DND-41 (cell line): ENCODE results near the gene DYNLT2B.
A peak's percentile ranks its signal among the peaks of the same experiment; 100 is the strongest.
"Not testable (repeated sequence)": the region's sequence is repeated elsewhere in the genome, so short reads cannot be mapped to it uniquely, and the experiment has no call there.

Experiments
- ATAC-seq: fragments of 200-7000 bp; cut with Tn5 transposase; 3 replicates; pipeline ENCODE4 v1.9.1; 2021; ENCODE audit warnings: low read depth; ENCODE audit not compliant: insufficient read depth
- DNase-seq: peaks from one replicate; pipeline ENCODE4 v3.0.0-alpha.2; 2020
- H2AFZ ChIP-seq: 2 replicates; pipeline ENCODE4 v1.6.0; 2012; ENCODE audit warnings: low read depth, low read length
- H3K27ac ChIP-seq: 2 replicates; pipeline ENCODE4 v1.5.1; 2012; ENCODE audit warnings: low read length, inconsistent platforms
- H3K27me3 ChIP-seq: fragments of 200-600 bp; sonication (generic); 2 replicates; pipeline ENCODE4 v1.6.0; 2012; ENCODE audit warnings: low read length, mild to moderate bottlenecking, inconsistent platforms; ENCODE audit not compliant: insufficient read depth, poor library complexity
- H3K36me3 ChIP-seq: 2 replicates; pipeline ENCODE4 v1.5.1; 2012; ENCODE audit warnings: low read length, inconsistent platforms; ENCODE audit not compliant: insufficient read depth
- H3K4me1 ChIP-seq: 2 replicates; pipeline ENCODE4 v1.5.1; 2012; ENCODE audit warnings: mild to moderate bottlenecking, low read length; ENCODE audit not compliant: insufficient read depth
- H3K4me2 ChIP-seq: 2 replicates; pipeline ENCODE4 v1.6.0; 2012; ENCODE audit warnings: mild to moderate bottlenecking, moderate library complexity, low read length, inconsistent platforms; ENCODE audit not compliant: insufficient read depth
- H3K4me3 ChIP-seq, 2 experiments: fragments of 200-600 bp in 1 of 2; shearing (Covaris generic) in 1 of 2; 2 replicates each; pipeline ENCODE4 v1.5.1; 2012 to 2016; ENCODE audit warnings: inconsistent platforms in 2 of 2, low read length in 2 of 2, mild to moderate bottlenecking in 2 of 2, low read depth in 1 of 2, moderate library complexity in 1 of 2
- H3K79me2 ChIP-seq: 2 replicates; pipeline ENCODE4 v1.6.0; 2012; ENCODE audit warnings: low read length, inconsistent platforms; ENCODE audit not compliant: insufficient read depth
- H3K9ac ChIP-seq: 2 replicates; pipeline ENCODE4 v1.6.0; 2012; ENCODE audit warnings: low read depth, mild to moderate bottlenecking, inconsistent platforms, low read length, moderate library complexity
- H3K9me3 ChIP-seq: 2 replicates; pipeline ENCODE4 v1.5.1; 2012; ENCODE audit warnings: low read length, moderate library complexity, mild to moderate bottlenecking, inconsistent platforms; ENCODE audit not compliant: insufficient read depth, severe bottlenecking
- H4K20me1 ChIP-seq: 2 replicates; pipeline ENCODE4 v1.6.0; 2012; ENCODE audit warnings: low read length; ENCODE audit not compliant: insufficient read depth
- CTCF ChIP-seq: IDR thresholded peaks from 2 replicates; pipeline ENCODE4 v1.5.1; 2012; ENCODE audit warnings: borderline replicate concordance, low read length, moderate library complexity, mild to moderate bottlenecking; ENCODE audit not compliant: poor library complexity, severe bottlenecking; ENCODE audit errors: extremely low read depth
- EZH2 ChIP-seq: IDR thresholded peaks from 3 replicates; pipeline ENCODE4 v1.6.1; 2012; ENCODE audit warnings: borderline replicate concordance, low read depth, mild to moderate bottlenecking, moderate library complexity, low read length, inconsistent platforms; ENCODE audit not compliant: severe bottlenecking

The DYNLT2B gene

DNA sequence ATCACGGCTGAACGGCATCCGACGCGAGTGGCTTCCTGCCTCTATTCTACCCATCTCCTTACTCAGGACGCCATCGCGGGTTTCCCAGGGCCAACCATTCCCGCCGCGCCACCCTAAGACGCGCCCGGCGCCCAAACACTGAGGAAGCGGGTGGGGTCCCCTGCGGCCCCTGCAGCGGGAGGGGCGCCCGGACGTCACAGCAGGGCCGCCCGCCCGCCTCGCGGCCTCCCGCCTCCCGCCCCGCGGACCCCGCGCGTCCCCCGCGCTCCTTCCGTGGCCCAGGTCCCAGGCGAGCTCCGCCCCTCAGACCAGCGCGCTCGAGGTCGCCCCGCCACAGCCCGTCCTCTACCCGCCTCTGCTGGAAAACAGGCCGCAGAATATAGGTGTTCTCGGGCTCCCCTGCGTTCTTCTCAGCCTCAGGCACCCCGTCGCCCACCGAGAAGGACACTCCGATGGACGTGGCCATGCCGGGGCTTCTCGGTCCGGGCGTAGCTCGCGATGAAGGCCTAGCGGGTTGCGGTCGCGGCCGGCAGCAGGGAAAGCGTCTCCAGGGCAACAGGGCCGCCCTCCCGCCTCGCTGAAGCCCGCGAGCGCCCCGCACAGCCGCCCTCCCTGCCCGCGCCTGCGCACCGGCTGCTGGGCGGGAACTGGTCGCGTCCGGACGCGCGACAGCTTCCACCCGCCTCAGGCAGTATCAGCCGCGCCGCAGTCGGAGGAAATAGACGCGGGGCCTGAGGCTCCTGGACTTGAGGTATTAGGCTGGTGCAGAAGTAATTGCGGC is at the start of gene DYNLT2B:
Gene DYNLT2B (minus strand): TSS at position 554 of the 781 bp plus-strand sequence. CDS start 88 bp downstream, at position 466.
- peak; percentile 31 for TF ChIP-seq CTCF
- TF ChIP-seq EZH2, result no peak
- Histone ChIP-seq H3K27me3 (no peaks in the 10 kb centered on the region), H3K9me3 (no peaks in the 10 kb centered on the region), H3K4me3 (peak within 1 kb of the TSS; percentile 36 to 87), H3K79me2 (peaks cover 21% of the 10 kb centered on the region), H3K9ac (peak within 1 kb of the TSS; percentile 84), H4K20me1 (no peaks in the 10 kb centered on the region), H3K27ac (peak within 1 kb of the TSS; percentile 84), H3K4me1 (peaks cover 22% of the 10 kb centered on the region), H3K4me2 (peak within 1 kb of the TSS; percentile 71), H2AFZ (peak within 1 kb of the TSS; percentile 85), H3K36me3 (peaks cover 10% of the 10 kb centered on the region)
- ATAC-seq (peak; percentile 89), DNase-seq (peak; percentile 89)

- Histone ChIP-seq H2AFZ (no peak overlapping the region), H3K9me3 (no peaks in the 10 kb centered on the region), H3K79me2 (no peaks in the 10 kb centered on the region), H3K9ac (no peak overlapping the region), H3K4me1 (no peaks in the 10 kb centered on the region), H3K4me2 (no peak overlapping the region), H3K27ac (no peak overlapping the region), H4K20me1 (no peaks in the 10 kb centered on the region; the same call in 1 of the 2 replicates), H3K4me3 (no peak overlapping the region), H3K27me3 (no peaks in the 10 kb centered on the region), H3K36me3 (peaks cover 80% of the 10 kb centered on the region)
- DNase-seq (no peak), ATAC-seq (no peak)
- no peak for TF ChIP-seq CTCF
- TF ChIP-seq EZH2, result no peak
Observed at GRCh38 chr3:196365736-196366135, 47.7 kb upstream of the DYNLT2B start.

DNA sequence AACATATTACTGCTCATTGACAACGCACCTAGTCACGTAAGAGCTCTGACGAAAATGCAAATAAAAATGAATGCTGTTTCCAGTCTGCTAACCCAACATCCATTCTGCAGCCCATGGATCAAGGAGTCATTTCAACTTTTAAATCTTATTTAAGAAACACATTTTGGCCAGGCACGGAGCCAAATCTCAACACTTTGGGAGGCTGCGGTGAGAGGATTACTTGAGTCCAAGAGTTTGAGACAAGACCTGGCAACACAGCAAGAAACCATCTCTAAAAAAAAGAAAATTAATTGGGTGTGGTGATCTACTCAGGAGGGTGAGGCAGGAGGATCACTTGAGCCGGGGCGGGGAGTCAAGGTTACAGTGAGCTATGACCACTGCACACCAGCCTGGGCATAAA is 42.5 kb upstream of the DYNLT2B start:
- no peak overlapping the region for H2AFZ ChIP-seq
- H3K79me2 ChIP-seq, result no peaks in the 10 kb centered on the region
- no peak overlapping the region for H3K27ac ChIP-seq
- H4K20me1 ChIP-seq, result no peaks in the 10 kb centered on the region
- DNase-seq (no peak), ATAC-seq (no peak)
- no peak overlapping the region for H3K9ac ChIP-seq
- H3K4me1 ChIP-seq, result no peaks in the 10 kb centered on the region
- no peaks in the 10 kb centered on the region for H3K9me3 ChIP-seq
- H3K4me3 ChIP-seq, result no peak overlapping the region
- H3K27me3 ChIP-seq, result no peaks in the 10 kb centered on the region
- no peak for TF ChIP-seq EZH2
- no peak for TF ChIP-seq CTCF
- H3K36me3 ChIP-seq, result peaks cover 85% of the 10 kb centered on the region
- H3K4me2 ChIP-seq, result no peak overlapping the region

GRCh38 chr3:196358540-196358939 is 40.5 kb upstream of the DYNLT2B start:
- not testable (repeated sequence) for H2AFZ ChIP-seq, H3K4me3 ChIP-seq, DNase-seq, H3K27me3 ChIP-seq, H3K4me2 ChIP-seq, H3K79me2 ChIP-seq, H3K4me1 ChIP-seq, H3K9me3 ChIP-seq, H3K27ac ChIP-seq, H4K20me1 ChIP-seq, H3K9ac ChIP-seq, ATAC-seq
- H3K36me3 ChIP-seq, result peaks cover 90% of the 10 kb centered on the region
